Measurements from ENCODE around the gene CYP27B1. TPM values are rescaled to one million over a fixed set of nuclear protein-coding genes. Genes with fewer than 3 reads are reported as not detected.
"Not testable (repeated sequence)": the region's sequence is repeated elsewhere in the genome, so short reads cannot be mapped to it uniquely, and the experiment has no call there.

Gene CYP27B1
- total and polyA plus RNA-seq, 10 donors: 0.20 to 1.5 (median 0.47) TPM

- WGBS, 5 donors: 87 to 93% (median 89%) methylated on average over 3 of the region's 3 CpGs
- H3K4me3 ChIP-seq: no peak overlapping the region
- TF ChIP-seq CTCF (IDR thresholded peaks at IDR 0.05 in 8 of 11, conservative IDR thresholded peaks at IDR 0.05 in 3 of 11) (no peak), POLR2A (IDR thresholded peaks at IDR 0.05) (no peak), POLR2AphosphoS5 (IDR thresholded peaks at IDR 0.05) (no peak)
- H3K9me3 ChIP-seq: no peaks in the 10 kb centered on the region
- no peaks in the 10 kb centered on the region for H3K27me3 ChIP-seq (replicated peaks in 1 of 7)
- intact Hi-C loops (cut with DNase I; ENCODE audit: low total_unique reads): no loop called here
- H3K4me1 ChIP-seq: peaks cover 6 to 43% (median 26%) of the 10 kb centered on the region in 6 donors
- H3K27ac ChIP-seq: no peak overlapping the region
- H3K36me3 ChIP-seq: peaks cover 0 to 9% (median 0%) of the 10 kb centered on the region in 6 donors
- no peak for DNase-seq
Measured at GRCh38 chr12:57775044-57775443, 8.2 kb upstream of the CYP27B1 start.

- Histone ChIP-seq H3K4me1 (peaks cover 6 to 39% (median 24%) of the 10 kb centered on the region in 6 donors), H3K36me3 (peaks cover 0 to 13% (median 0%) of the 10 kb centered on the region in 6 donors)
- H3K27ac ChIP-seq; H3K9me3 ChIP-seq; H3K27me3 ChIP-seq (replicated peaks in 1 of 7); H3K4me3 ChIP-seq; intact Hi-C loops (cut with DNase I; ENCODE audit: low total_unique reads); DNase-seq: not testable (repeated sequence)
- 92 to 98% (median 95%) methylated on average over 7 to 11 of the region's 11 CpGs for WGBS, 5 donors
Measured at GRCh38 chr12:57774634-57775033, 7.8 kb upstream of the CYP27B1 start.

- peak; percentile 90 for DNase-seq
- peak in 1 of 11 experiments; percentile 10 for TF ChIP-seq CTCF (IDR thresholded peaks at IDR 0.05 in 8 of 11, conservative IDR thresholded peaks at IDR 0.05 in 3 of 11)
- no peak for TF ChIP-seq POLR2A (IDR thresholded peaks at IDR 0.05)
- TF ChIP-seq POLR2AphosphoS5 (IDR thresholded peaks at IDR 0.05): no peak
- 2 to 6% (median 3%) methylated on average over 32 to 67 of the region's 67 CpGs for WGBS, 5 donors
- H3K9me3 ChIP-seq: no peaks in the 10 kb centered on the region
- no peaks in the 10 kb centered on the region for H3K27me3 ChIP-seq (replicated peaks in 1 of 7)
- intact Hi-C loops (cut with DNase I; ENCODE audit: low total_unique reads): no loop called here
- H3K4me3 ChIP-seq: peak within 1 kb of the TSS; percentile 66 to 94 (median 82)
- H3K4me1 ChIP-seq: peaks cover 6 to 35% (median 23%) of the 10 kb centered on the region in 6 donors
- peak within 1 kb of the TSS; percentile 70 to 93 (median 90) for H3K27ac ChIP-seq
- peaks cover 0 to 28% (median 1%) of the 10 kb centered on the region in 6 donors for H3K36me3 ChIP-seq
Measured at GRCh38 chr12:57772429-57773322, 5.8 kb upstream of the CYP27B1 start, which contains the start of gene EEF1AKMT3. Gene EEF1AKMT3 (plus strand): TSS chr12:57772614. CDS start chr12:57772725, 111 bp downstream.

- intact Hi-C loops (cut with DNase I; ENCODE audit: low total_unique reads): no loop called here
- Histone ChIP-seq H3K36me3 (peaks cover 0 to 28% (median 1%) of the 10 kb centered on the region in 6 donors), H3K27me3 (replicated peaks in 1 of 7) (peaks cover 0 to 7% (median 4%) of the 10 kb centered on the region in 7 donors), H3K4me3 (peak within 1 kb of the TSS; percentile 66 to 94 (median 82)), H3K27ac (peak within 1 kb of the TSS; percentile 70 to 93 (median 90)), H3K9me3 (no peaks in the 10 kb centered on the region), H3K4me1 (peaks cover 6 to 41% (median 24%) of the 10 kb centered on the region in 6 donors)
- TF ChIP-seq POLR2A (IDR thresholded peaks at IDR 0.05) (peak in 1 of 3 donors; percentile 21), POLR2AphosphoS5 (IDR thresholded peaks at IDR 0.05) (peak; percentile 79 to 85 (median 85)), CTCF (IDR thresholded peaks at IDR 0.05 in 8 of 11, conservative IDR thresholded peaks at IDR 0.05 in 3 of 11) (no peak)
- peak; percentile 97 for DNase-seq
- 0 to 1% (median 1%) methylated on average over 25 to 28 of the region's 28 CpGs for WGBS, 5 donors
Measured at GRCh38 chr12:57771873-57772428, 5.1 kb upstream of the CYP27B1 start, which contains the start of gene METTL1. Gene METTL1 (minus strand): TSS chr12:57772105. CDS start chr12:57772083, 22 bp downstream.
